Sigmoid colon (tissue), 4 donors: ENCODE measurements around the gene AHCY.

ENCODE experiments used
- CTCF ChIP-seq, 4 experiments: fragments of 450-650 bp in 3 of 4; fragments of 200-600 bp in 1 of 4; IDR thresholded peaks; one replicate each; pipeline ENCODE4 v1.5.1; 2016 to 2019; ENCODE audit warnings: antibody characterized with exemption in 4 of 4, mild to moderate bottlenecking in 3 of 4, moderate library complexity in 2 of 4
- POLR2A ChIP-seq, 2 donors: fragments of 450-650 bp; IDR thresholded peaks; one replicate each; pipeline ENCODE4 v1.6.1; 2016; ENCODE audit warnings: antibody characterized with exemption in 2 of 2, mild to moderate bottlenecking in 2 of 2, moderate library complexity in 2 of 2
- POLR2AphosphoS5 ChIP-seq, 4 donors: sonication (generic); formaldehyde crosslinking; IDR thresholded peaks; one replicate each; pipeline ENCODE4 v1.6.1; 2017; ENCODE audit warnings: antibody characterized with exemption in 4 of 4

- no peak for TF ChIP-seq CTCF (IDR thresholded peaks at IDR 0.05)
- TF ChIP-seq POLR2AphosphoS5 (IDR thresholded peaks at IDR 0.05): no peak
- TF ChIP-seq POLR2A (IDR thresholded peaks at IDR 0.05): no peak
These were observed 7.4 kb upstream of the AHCY start for GRCh38 chr20:34310481-34311117.
